DMS153 treated with DMSO at 0.1 percent for 48 hours (cell line): ENCODE measurements around the gene PAQR6.

ENCODE experiments used
- DNase-seq: peaks from one replicate; lab custom pipeline; 2025; ENCODE audit not compliant: unreplicated experiment; lab: John Stamatoyannopoulos, UW

The PAQR6 gene, protein sequence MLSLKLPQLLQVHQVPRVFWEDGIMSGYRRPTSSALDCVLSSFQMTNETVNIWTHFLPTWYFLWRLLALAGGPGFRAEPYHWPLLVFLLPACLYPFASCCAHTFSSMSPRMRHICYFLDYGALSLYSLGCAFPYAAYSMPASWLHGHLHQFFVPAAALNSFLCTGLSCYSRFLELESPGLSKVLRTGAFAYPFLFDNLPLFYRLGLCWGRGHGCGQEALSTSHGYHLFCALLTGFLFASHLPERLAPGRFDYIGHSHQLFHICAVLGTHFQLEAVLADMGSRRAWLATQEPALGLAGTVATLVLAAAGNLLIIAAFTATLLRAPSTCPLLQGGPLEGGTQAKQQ

DNA sequence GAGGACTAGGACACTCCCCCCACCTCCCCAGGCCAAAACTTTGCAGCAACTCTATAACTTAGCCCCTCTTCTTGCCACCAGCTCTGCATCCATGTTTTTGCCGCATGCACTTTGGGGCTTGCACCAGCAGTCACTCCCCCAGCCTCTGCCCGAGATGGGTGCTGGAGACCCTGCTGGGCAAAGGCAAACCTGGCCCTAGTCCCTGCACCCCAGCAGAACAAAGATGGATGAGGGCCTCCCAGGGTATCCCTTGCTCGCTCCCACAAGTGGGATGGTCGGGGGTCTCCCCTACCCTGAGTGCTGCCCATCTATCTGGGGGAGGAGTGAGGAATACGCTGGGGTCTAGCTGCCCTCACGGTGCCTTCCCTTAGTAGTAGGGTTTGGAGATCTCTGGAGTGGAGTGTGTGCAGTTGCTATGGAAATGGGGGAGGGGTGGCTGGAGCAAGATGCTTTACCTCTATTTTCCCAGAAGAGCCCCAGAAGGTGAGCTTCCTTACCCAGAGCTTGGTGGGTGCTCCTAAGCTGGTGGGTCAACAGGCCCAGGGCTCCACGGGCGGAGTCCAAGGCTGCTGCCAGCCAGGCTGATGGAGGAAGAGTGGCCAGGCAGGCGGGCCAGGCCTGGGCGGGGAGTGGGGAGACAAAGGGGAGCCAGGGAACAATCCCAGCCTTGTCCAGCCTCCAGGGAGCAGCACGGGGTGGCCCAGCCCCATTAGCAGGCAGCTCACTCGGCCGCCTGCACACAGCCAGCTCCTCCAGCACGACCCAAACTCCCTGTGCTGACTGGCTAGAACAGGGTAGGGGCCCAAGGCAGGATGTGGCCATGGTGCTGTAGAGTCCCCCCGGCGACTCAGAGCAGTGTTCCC, at the start of gene PAQR6:
TSS of gene PAQR6 (minus strand) at position 597 of the 863 bp plus-strand sequence. CDS start 1,325 bp downstream, outside the sequence.
- no peak for DNase-seq

DNA sequence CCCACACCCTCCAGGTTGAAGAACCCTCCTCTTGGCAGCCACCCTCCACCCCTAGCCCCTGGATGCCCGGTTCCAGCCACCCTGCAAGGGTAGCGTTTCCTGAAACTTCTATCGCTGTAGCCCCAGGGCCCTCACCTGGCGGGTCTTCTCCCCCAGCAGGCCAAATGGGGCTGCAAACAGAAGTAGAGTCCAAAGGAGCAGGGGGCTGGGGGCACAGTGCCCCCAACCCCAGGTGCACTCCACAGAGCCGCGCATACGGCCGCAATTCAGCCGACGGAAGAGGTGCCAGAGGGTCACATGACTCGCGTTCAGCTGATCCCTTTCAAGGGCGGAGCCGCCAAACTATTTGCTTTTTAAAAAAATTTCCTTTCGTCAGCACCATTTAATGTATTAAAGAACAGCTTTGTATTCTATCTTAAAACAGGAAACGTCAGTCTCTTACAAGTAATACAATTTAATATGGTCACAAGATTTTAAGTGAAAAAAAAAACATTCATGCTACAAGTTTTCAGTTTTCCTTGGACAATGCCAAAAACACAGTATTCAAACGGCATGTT, 47.6 kb upstream of the PAQR6 start, which contains the start of gene GLMP:
TSS of gene GLMP (minus strand) at position 289 of the 557 bp plus-strand sequence. CDS start at position 255, 34 bp downstream.
- DNase-seq, result peak; percentile 65

DNA sequence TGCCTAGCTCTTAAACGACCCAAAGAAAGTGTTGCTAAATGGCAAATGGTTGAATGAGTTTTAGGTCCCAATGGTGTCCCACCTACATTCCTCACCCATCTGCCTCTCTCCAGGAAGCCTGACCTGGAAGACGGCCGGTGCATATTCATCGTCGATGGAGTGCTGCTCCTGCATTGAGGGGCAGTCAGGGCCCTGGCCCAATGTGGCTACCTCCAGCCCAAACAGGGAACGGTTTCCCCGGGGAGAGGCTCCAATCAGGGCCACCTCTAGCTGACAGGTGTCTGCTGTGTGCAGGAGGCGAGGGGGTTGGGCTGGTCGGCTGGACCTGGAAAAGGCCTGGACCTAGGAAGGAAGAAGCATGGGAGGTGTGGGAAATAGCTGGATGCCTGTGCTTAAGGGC, 46.0 kb upstream of the PAQR6 start:
- DNase-seq, result no peak

DNA sequence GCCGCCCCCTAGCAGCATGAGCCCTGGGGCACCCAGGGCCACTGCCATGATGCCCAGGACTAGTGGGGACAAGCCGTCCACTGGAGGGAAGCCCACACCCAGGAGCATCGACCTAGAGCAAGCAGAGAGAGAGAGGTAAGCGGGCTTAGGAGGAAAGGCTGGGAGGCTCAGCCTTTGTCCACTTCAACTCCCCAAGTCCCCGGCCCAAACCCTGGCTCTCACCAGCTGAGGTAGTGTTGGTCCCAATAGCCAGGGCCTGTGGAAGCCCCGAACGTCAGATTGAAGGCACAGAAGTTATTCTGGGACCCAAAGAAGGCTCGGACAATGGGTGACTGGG, 45.2 kb upstream of the PAQR6 start:
- DNase-seq, result no peak

DNA sequence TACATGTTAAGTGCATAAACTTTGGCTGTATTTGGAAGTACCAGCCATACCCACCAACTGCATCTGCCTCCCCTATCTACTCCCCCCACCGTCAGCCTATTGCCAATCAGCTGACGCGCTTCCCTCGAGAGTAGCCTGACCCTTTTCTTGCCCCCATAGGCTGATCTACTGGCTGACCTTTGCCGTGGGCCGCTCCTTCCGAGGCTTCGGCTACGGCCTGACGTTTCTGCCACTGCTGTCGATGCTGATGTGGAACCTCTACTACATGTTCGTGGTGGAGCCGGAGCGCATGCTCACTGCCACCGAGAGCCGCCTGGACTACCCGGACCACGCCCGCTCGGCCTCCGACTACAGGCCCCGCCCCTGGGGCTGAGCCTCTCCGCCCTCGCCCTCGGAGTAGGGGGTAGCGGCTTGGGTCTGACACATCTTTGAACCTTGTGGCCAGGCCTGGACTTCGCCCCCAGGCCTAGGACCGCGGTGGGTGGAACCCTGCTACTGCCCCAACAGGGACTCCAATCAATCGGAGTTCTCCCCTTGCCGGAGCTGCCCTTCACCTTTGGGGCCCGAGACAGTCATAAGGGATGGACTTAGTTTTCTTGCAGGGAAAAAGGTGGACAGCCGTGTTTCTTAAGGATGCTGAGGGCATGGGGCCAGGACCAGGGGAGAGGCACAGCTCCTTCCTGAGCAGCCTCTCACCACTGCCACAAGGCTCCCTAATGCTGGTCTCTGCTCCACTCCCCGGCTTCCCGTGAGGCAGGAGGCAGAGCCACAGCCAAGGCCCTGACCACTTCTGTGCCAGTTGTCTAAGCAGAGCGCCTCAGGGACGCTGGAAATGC, 43.6 kb upstream of the PAQR6 start:
- DNase-seq, result peak; percentile 88

DNA sequence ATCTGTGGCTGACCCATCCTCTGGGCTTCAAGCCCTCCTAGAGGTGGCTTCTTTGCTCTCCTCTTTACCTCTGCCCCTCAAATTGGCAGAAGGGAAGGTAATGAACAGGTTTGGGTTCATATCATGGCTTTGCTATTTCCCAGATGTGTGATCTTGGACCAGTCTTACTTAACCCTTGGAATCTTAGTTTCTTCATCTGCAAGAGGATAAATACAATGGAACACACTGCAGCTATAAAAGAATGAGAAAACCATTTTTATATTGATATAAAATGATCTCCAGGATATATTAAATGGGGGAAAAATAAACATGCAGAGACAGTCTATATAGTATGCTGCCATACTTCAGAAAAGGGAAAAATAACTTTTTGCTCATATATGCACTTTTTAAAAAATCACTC, 42.0 kb upstream of the PAQR6 start:
- DNase-seq, result no peak

DNA sequence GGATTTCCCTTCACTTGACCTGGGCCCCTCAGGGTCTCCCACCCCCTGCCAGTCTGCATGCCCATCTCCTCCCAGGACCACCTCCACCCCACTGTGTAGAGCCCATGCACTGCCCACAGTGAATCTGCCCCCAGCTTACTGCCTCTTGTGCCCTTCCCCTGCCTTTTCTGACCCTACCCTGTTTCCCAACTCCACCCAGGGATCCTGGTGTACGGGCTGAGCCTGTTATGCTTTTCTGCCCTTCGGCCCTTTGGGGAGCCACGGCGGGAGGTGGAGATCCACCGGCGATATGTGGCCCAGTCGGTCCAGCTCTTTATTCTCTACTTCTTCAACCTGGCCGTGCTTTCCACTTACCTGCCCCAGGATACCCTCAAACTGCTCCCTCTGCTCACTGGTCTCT, 38.2 kb upstream of the PAQR6 start:
- no peak for DNase-seq

DNA sequence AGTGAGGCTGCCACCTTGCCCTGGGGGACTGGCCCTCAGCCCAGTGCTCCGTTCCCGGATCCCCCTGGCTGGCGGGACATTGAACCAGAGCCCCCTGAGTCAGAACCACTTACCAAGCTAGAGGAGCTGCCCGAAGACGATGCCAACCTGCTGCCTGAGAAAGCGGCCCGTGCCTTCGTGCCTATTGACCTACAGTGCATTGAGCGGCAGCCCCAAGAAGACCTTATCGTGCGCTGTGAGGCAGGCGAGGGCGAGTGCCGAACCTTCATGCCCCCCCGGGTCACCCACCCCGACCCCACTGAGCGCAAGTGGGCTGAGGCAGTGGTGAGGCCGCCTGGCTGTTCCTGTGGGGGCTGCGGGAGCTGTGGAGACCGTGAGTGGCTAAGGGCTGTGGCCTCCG, 37.6 kb upstream of the PAQR6 start:
- no peak for DNase-seq

DNA sequence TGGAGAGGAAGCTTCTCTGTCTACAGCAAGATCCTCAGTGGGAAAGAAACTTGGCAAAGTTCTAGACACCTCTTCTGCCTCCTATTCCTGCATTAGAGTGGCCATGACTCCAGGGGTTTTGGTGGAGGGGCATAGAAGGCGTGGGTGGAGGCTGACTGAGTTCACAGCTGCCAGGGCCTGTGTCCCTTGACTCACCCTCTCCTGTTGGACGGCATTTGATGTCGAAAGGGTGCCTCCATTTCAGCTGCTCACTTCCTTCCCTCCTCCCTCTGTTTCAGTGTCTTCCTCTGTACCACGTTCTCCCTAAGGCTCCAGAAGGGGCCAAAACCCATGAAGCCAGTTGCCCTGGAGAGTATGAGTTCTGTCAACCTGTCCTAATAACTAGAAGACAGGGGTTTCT, 36.9 kb upstream of the PAQR6 start:
- no peak for DNase-seq

DNA sequence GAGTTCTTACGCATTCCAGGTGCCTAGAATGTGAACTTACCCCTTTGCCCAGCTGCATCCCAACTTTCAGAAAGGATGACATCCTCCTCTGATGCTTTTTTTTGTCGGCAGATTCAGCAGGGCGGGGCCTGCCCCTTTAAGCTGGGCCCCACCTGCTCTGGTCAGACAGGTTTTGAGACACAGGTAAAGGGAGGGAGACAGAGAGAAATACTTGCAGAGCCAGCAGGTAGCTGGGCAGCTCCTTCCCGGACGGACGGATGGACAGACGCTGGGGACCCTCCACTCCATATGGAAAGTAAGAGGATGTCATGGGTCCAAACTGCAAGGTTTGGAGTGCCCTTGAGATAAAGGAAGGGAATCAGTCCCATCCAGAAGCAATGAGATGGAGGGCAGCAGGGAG, 36.3 kb upstream of the PAQR6 start, which contains the start of gene TMEM79:
TSS of gene TMEM79 (plus strand) at position 214 of the 400 bp plus-strand sequence. CDS start 902 bp downstream, outside the sequence.
- DNase-seq, result no peak

DNA sequence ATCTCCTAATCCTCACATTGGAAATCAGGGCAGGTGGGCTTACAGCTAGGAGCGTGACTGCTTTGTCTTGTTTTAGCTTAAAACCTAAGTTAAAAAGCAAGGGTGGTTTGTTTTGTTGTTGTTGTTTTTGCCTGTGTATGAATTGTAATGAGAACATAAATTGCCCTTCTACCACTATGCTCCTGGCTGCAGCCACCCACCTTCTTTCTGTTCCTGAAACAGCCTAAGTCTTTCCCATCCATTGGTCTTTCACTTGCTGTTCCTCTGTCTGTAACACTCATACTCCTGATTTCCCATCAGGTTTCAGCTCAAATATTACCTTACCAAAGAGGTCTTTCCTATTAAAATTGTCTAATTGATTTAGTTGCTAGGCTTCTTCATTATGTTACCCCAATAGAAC, 35.7 kb upstream of the PAQR6 start:
- no peak for DNase-seq

DNA sequence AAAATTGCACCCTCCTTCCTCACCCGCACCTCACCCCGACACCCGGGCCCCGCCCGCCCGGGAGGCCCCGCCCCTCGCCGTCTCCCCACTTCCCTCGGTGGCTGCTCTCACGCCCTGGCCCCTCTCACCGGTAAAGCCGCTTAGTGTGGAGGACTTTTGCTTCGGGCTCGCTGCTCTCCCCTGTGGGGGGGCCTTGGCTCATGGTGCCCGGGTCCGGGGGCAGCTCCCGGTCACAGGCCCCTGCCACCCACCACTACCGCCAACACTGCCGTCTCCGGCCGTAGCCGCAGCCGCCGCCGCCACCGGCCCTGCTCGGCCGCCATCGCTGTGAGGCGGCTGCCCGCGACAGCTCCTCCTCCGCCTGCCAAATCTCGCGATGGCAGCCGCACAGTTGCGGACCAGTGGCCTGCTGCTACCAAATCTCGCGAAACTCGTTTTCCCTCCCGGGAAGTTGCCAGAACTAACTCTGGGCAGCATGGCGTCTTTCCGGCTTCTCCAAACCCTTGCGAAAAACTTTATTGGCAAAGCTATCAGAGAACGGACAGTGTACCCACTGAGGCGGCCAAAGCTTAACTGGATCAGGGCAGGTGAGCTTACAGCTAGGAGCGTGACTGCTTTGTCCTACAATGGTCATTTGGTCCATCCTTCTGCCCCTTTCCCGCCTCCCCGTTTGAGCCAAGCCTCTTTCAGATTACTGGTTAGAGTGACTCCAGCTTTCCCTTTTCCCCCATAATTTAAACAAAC, 34.8 kb upstream of the PAQR6 start, which contains the start of gene SMG5:
TSS of gene SMG5 (minus strand) at position 347 of the 744 bp plus-strand sequence. CDS start at position 202, 145 bp downstream.
- peak; percentile 100 for DNase-seq

DNA sequence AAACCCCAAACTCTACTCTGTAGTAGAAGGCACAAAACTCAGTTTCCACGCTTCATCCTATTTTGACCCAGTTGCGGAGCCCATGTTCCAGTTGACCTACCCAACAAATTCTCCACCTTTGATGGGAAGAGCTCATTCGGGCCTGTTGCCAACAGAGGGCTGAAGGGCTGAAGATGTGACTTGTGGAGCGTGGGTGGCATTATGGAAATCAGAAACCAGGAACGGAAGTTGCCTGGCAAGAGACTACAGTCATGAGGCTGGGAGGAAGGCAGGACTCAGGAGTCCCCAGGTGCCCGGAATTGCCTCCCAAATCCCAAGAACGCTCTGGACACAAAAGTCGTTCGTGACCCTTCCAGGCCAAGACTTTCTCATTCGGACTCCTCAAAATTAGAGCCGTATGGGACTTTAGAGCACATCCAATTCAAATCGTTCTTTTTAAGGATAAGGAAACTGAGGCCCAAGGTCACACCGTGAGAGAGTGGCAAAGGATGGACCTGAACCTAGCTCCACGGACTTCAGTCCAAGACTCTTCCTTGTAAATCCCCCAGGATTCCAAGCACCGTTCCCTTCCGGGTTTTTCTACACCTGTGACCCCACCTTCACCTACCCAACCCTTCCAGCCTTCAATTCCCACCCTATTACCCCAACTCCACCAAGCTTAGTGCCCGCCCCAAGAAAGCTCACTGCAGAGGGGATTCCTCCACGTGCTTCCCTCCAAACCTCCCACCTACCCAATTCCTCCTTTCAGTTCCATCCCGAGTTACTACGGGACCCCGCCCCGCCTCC, 34.0 kb upstream of the PAQR6 start:
- DNase-seq, result peak; percentile 50

DNA sequence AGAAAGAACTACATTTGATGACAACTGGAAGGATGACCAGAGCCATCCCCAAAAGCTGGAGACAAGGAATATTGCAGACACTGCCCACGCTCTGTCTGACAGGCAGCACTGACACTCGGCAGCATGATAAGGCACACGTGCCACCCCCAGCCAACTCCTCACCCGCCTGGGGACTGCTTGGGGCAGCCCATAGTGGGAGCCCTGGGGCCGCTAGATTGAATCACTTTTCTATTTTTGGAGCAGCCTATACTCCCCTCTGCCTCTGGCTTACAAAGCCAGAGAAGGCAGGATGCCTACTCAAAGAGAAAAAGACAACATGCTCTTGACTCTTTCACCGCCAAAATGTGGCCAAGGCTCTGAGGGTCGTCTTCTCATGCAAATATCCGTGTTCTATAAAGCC, 33.4 kb upstream of the PAQR6 start:
- DNase-seq, result no peak

DNA sequence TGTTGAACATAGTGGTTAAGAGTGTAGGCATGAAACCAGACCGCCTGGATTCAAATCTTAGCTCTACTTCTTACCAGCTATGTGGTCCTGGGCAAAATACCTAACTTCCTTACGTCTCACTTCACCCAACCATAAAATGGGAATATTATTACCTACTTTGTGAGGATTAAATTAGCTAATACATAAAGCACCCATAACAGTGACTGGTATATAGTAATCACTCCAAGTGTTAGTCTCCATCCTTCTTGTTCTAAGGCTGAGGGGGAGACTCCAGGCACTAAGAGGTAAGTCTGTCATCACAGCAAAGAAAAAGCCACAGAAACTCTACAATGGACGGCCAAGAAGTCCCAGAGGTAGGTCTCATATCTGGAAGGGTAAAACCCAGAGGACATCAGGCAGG, 32.0 kb upstream of the PAQR6 start:
- DNase-seq, result no peak

DNA sequence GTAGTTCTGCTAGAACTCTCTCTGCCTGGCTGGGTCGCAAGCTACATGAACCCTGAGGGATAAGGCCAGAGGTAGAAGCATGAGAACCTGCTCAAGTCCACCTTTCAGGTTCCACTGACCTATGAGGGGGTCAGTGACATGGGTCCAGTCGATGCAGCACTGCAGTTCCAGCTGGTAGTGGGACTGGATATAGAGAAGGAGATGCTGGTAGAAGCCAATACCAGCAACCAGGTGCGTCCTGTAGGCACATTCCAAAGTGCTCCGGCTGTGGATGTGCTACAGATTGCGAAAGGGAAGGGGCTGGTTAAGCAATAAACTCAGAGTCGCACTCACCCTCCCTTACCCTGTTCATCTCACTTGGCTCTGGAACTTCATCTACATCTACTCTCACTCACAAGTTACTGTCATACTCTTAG, 29.1 kb upstream of the PAQR6 start:
- no peak for DNase-seq

DNA sequence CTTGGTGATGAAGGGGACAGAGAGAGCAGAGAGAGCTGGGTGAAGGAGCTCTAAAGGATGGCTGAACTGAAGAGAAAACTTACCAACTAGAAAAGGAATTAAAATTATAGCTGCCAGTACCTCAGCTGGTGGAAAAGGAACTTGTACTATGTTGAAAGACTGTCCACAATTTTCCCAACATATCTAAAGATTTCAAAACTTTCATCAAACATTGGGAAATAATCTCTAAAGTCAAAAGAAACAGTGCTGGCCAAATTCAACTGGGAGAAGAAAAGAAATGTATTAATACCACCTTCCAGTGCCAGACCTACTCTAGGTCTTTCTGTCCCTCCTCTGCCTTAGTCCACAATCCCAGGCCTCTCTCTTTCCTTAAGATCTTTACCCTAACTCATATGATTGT, 28.7 kb upstream of the PAQR6 start:
- no peak for DNase-seq

DNA sequence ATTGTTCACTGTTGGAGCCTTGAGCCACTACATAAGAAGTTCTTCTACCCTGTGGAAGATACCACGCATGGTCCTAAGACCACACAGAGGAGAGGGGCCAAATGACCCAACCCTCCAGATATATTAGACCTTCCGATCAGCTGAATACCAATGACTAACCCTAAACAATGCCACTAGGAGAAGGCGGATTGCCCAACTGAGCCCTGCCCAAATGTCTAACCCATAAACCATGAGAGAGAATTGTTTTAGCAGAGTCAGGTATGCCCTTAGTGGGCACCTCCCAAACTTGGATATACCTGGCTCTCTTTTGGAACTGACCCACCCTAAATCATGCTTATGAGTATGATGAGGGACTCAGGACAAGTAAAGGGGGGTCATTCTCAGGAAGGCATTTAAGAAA, 22.5 kb upstream of the PAQR6 start:
- no peak for DNase-seq

DNA sequence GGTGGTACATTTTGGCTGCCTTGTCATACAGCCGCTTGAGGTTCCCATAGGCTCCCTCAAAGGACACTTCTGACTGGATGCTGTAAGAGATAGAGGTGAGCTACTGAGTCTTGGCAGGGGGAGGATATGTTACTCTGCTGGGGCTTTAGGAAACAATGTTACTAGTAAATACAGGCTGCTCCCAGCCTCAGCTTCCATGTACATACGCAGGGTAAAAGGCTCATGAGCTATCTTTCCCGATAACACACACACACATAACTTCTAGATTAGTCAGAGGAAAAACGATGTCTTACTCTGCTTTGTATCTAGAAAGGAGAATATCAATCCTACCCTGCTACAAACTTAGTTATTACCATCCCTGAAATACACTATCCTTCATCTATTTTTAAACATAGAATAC, 20.5 kb upstream of the PAQR6 start:
- no peak for DNase-seq
